KMS-11 (cell line): ENCODE measurements around the gene UBE2E2.

ENCODE experiments used
- H2AFZ ChIP-seq: fragments of 200-600 bp; sonication (generic); 2 replicates; pipeline ENCODE4 v1.6.1; 2016; ENCODE audit warnings: antibody characterized with exemption, mixed run types, low read depth
- H3K27ac ChIP-seq: fragments of 200-600 bp; sonication (generic); 2 replicates; pipeline ENCODE4 v1.6.1; 2016; ENCODE audit warnings: mild to moderate bottlenecking, mixed run types
- H3K27me3 ChIP-seq: fragments of 200-600 bp; sonication (generic); 2 replicates; pipeline ENCODE4 v1.6.1; 2017; ENCODE audit warnings: mild to moderate bottlenecking, low read depth, mixed run types, moderate library complexity; ENCODE audit not compliant: insufficient read depth
- H3K36me3 ChIP-seq: fragments of 200-600 bp; sonication (generic); 2 replicates; pipeline ENCODE4 v1.6.1; 2017; ENCODE audit warnings: mild to moderate bottlenecking, mixed run types; ENCODE audit not compliant: insufficient read depth
- H3K4me1 ChIP-seq: fragments of 200-600 bp; sonication (generic); 2 replicates; pipeline ENCODE4 v1.6.1; 2016; ENCODE audit warnings: mild to moderate bottlenecking, low read depth, mixed run types; ENCODE audit not compliant: poor library complexity, severe bottlenecking
- H3K4me2 ChIP-seq: fragments of 200-600 bp; sonication (generic); 2 replicates; pipeline ENCODE4 v1.7.0; 2016; ENCODE audit warnings: mild to moderate bottlenecking, mixed run types
- H3K4me3 ChIP-seq: fragments of 200-600 bp; sonication (generic); IDR thresholded peaks from 2 replicates; pipeline ENCODE4 v1.6.1; 2017; ENCODE audit warnings: low read depth, low read length, mixed read lengths; ENCODE audit not compliant: insufficient read depth
- H3K79me2 ChIP-seq: fragments of 200-600 bp; sonication (generic); 2 replicates; pipeline ENCODE4 v1.6.1; 2016; ENCODE audit warnings: low read depth, mixed run types; ENCODE audit not compliant: insufficient read depth
- H3K9ac ChIP-seq: fragments of 200-600 bp; sonication (generic); 2 replicates; pipeline ENCODE4 v1.6.1; 2016; ENCODE audit warnings: mild to moderate bottlenecking, mixed run types
- H4K20me1 ChIP-seq: fragments of 200-600 bp; sonication (generic); 2 replicates; pipeline ENCODE4 v1.6.1; 2016; ENCODE audit warnings: mild to moderate bottlenecking, mixed run types; ENCODE audit not compliant: insufficient read depth
- TF ChIP-seq, protein P1 (sequence below): fragments of 200-600 bp; sonication (generic); conservative IDR thresholded peaks from 2 replicates; pipeline ENCODE4 v1.6.1; 2017; ENCODE audit warnings: low read depth, mild to moderate bottlenecking, antibody characterized with exemption, low read length, moderate library complexity, mixed read lengths

The UBE2E2 gene

DNA sequence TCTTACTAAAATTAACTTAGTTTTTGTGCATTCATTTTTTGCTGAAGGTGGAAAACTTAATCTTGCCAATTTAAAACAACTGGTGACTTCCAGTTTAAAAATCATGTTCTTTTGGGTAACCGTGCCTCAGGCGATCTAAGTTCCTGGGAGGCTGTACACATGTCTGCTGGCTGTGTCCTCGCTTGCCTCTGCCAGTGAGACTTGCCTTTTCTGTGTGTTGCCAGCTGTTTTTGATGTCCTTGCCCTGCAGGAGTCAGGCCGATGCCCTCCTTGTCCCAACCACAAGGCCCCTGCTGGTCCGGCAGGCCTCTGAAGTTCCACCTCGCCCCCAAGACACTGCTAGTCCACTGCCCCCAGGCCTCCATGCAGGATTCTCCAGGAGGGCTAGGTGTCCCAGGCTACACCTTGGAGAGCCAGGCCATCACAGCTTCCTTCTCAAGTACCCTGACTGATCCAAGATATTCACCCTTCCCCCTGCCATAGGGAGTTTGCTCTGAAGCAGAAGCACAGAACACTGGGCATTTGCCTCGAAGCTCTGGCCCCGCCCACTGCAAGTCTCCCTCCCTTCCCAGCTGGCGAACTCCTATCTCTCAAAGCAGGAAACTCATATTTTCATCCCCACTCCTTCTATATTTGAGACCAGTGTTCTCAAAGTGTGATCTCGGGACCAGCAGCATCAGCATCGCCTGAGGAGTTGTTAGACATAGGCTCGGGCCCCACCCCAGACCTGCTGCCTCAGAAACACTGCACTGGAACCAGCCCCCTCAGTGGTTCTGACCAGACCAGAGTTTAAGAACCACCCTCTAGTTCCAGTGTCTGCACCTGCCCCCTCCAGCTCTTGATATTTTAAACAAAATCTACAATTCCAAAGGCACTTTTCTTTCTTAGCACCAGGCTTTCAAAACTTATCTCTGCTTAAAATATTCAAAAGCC lies 416.8 kb downstream of the UBE2E2 start:
- H3K9ac ChIP-seq, result no peak overlapping the region
- H3K27me3 ChIP-seq, result no peaks in the 10 kb centered on the region
- no peaks in the 10 kb centered on the region for H3K79me2 ChIP-seq
- H3K4me2 ChIP-seq, result no peak overlapping the region
- no peak overlapping the region for H3K27ac ChIP-seq
- no peak overlapping the region for H3K4me3 ChIP-seq
- H4K20me1 ChIP-seq, result no peaks in the 10 kb centered on the region
- H2AFZ ChIP-seq, result no peak overlapping the region
- peaks cover 6% of the 10 kb centered on the region for H3K4me1 ChIP-seq
- TF ChIP-seq, protein P1, sequence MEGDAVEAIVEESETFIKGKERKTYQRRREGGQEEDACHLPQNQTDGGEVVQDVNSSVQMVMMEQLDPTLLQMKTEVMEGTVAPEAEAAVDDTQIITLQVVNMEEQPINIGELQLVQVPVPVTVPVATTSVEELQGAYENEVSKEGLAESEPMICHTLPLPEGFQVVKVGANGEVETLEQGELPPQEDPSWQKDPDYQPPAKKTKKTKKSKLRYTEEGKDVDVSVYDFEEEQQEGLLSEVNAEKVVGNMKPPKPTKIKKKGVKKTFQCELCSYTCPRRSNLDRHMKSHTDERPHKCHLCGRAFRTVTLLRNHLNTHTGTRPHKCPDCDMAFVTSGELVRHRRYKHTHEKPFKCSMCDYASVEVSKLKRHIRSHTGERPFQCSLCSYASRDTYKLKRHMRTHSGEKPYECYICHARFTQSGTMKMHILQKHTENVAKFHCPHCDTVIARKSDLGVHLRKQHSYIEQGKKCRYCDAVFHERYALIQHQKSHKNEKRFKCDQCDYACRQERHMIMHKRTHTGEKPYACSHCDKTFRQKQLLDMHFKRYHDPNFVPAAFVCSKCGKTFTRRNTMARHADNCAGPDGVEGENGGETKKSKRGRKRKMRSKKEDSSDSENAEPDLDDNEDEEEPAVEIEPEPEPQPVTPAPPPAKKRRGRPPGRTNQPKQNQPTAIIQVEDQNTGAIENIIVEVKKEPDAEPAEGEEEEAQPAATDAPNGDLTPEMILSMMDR, result no peak
- H3K36me3 ChIP-seq, result no peaks in the 10 kb centered on the region

DNA sequence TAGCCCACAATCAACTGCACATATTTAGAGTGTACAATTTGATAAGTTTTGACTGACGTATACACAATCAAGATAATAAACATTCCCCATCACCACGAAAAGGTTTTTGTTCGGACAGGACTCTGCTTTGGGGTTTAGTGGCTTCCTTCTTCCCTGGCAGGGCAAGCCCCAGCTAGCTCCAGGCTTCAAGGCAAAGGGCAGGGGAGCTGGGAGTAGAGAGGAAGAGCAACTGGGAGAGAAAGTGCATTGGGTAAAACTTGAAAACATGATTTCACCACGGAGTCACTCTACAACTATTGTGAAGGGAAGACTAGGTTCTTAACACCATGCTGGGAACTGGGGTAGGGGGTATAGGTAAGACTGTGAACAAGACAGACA lies 417.5 kb downstream of the UBE2E2 start:
- TF ChIP-seq, protein P1, result no peak
- H3K4me3 ChIP-seq, result no peak overlapping the region

DNA sequence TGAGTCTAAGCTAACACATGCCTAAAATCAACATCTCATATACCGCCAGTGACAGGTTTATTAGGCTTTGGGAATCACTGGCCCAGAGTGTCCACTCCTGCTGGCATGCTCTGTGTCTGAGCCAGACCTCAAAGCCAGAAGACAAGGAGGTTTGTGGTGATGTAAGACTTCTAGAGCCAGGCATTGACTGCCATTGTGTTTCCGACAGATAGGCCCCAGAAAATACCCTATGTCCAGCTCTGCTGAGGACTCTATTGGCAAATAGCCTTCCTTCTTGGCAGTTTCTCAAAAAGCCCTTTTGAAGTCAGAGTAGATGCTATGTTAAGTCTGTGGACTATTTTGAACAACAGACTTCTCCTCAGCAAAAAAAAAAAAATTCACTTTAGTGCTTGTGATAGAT lies 420.7 kb downstream of the UBE2E2 start:
- H4K20me1 ChIP-seq, result no peaks in the 10 kb centered on the region
- H3K4me1 ChIP-seq, result peaks cover 6% of the 10 kb centered on the region
- no peaks in the 10 kb centered on the region for H3K79me2 ChIP-seq
- no peak overlapping the region for H2AFZ ChIP-seq
- TF ChIP-seq, protein P1, result no peak
- no peaks in the 10 kb centered on the region for H3K27me3 ChIP-seq
- no peaks in the 10 kb centered on the region for H3K36me3 ChIP-seq
- H3K4me2 ChIP-seq, result no peak overlapping the region
- H3K9ac ChIP-seq, result no peak overlapping the region
- no peak overlapping the region for H3K27ac ChIP-seq
- no peak overlapping the region for H3K4me3 ChIP-seq

More for the DNA sequence above, 417.5 kb downstream of the UBE2E2 start:
- Histone ChIP-seq H4K20me1 (no peaks in the 10 kb centered on the region), H3K9ac (no peak overlapping the region), H3K27ac (no peak overlapping the region), H3K4me2 (no peak overlapping the region), H3K27me3 (no peaks in the 10 kb centered on the region), H3K4me1 (peaks cover 6% of the 10 kb centered on the region), H3K36me3 (no peaks in the 10 kb centered on the region), H2AFZ (no peak overlapping the region), H3K79me2 (no peaks in the 10 kb centered on the region)

DNA sequence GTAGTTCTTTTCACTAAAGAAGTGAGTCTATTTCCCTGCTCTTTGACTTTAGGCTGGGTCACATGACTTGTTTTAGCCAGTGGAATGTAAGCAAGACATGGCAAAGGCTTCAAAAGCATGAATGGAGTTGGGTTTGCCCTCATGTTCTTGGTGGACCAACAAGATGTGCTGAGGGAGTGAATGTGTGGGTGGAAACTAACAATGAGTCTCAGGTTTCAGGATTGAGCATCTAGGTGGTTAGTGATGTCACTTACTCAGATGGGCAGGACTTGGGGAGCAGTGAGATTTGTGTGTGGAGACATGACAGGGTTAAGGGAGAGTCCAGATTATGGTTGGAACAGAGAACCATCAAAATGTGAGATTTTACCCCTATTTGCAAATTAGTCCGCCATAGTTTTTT lies 421.2 kb downstream of the UBE2E2 start:
- TF ChIP-seq, protein P1, result no peak
- no peak overlapping the region for H3K4me2 ChIP-seq
- H3K27ac ChIP-seq, result no peak overlapping the region
- peaks cover 6% of the 10 kb centered on the region for H3K4me1 ChIP-seq
- no peak overlapping the region for H3K9ac ChIP-seq
- H3K4me3 ChIP-seq, result no peak overlapping the region
- H2AFZ ChIP-seq, result no peak overlapping the region
- H4K20me1 ChIP-seq, result no peaks in the 10 kb centered on the region
- H3K79me2 ChIP-seq, result no peaks in the 10 kb centered on the region
- H3K27me3 ChIP-seq, result no peaks in the 10 kb centered on the region
- no peaks in the 10 kb centered on the region for H3K36me3 ChIP-seq
